SK-N-MC (cell line): ENCODE results near the gene CACNA1C.

Source experiments
- DNase-seq: peaks from one replicate; pipeline ENCODE4 v3.0.0-alpha.2; 2011; ENCODE audit warnings: low read depth, low spot score
- H3K27ac ChIP-seq: fragments of 200-600 bp; sonication (generic); 2 replicates; pipeline ENCODE4 v1.5.1; 2016; ENCODE audit warnings: mixed run types
- H3K36me3 ChIP-seq: fragments of 200-600 bp; sonication (generic); 2 replicates; pipeline ENCODE4 v1.6.1; 2017; ENCODE audit warnings: antibody characterized with exemption, low read length, mixed read lengths; ENCODE audit not compliant: insufficient read depth
- H3K4me3 ChIP-seq: fragments of 200-600 bp; sonication (generic); 2 replicates; pipeline ENCODE4 v1.5.1; 2016
- H3K9ac ChIP-seq: fragments of 200-600 bp; sonication (generic); 2 replicates; pipeline ENCODE4 v1.8.0; 2017; ENCODE audit warnings: mixed run types, mixed read lengths; ENCODE audit not compliant: insufficient read length
- H3K9me3 ChIP-seq: fragments of 200-600 bp; sonication (generic); 2 replicates; pipeline ENCODE4 v1.6.1; 2017; ENCODE audit warnings: low read depth, mild to moderate bottlenecking, antibody characterized with exemption, low read length, moderate library complexity, mixed read lengths
- EZH2 ChIP-seq: fragments of 200-600 bp; sonication (generic); IDR thresholded peaks from one replicate; pipeline ENCODE4 v1.6.1; 2017; ENCODE audit warnings: antibody characterized with exemption
- FOXP2 ChIP-seq: optimal IDR thresholded peaks from 2 replicates; pipeline ENCODE3; 2011; ENCODE audit warnings: mild to moderate bottlenecking, moderate library complexity; ENCODE audit not compliant: insufficient read depth; ENCODE audit errors: extremely low read length, control extremely low read depth
- POLR2AphosphoS5 ChIP-seq: IDR thresholded peaks from 2 replicates; pipeline ENCODE4 v1.6.1; 2012; ENCODE audit warnings: mild to moderate bottlenecking, low read depth, low read length, borderline replicate concordance

Gene CACNA1C

DNA sequence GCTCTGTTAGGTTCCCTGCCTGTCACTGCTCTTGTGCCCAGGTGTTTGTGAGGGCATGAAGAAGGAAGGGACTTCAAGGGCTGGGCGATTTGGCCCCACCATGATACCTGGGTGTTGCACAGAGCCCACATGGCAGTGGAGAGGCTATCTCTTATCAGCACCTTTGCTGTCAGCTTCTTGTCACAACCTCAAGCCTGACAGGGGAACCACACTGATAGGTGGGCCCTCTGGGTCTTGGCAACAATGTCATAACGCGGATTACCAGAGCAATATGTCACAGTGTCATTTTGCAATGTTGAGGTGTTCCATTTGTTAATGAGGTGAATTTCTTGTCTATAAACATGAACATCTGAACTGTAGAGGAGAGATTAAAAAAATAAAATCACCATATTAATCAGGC is 22.9 kb upstream of the CACNA1C start:
- TF ChIP-seq FOXP2 = no peak
- no peaks in the 10 kb centered on the region for H3K9me3 ChIP-seq

GRCh38 chr12:2032506-2032905 is 20.3 kb upstream of the CACNA1C start:
- Histone ChIP-seq H3K9me3 (no peaks in the 10 kb centered on the region), H3K27ac (no peak overlapping the region), H3K4me3 (no peak overlapping the region), H3K9ac (no peak overlapping the region), H3K36me3 (no peaks in the 10 kb centered on the region)
- TF ChIP-seq FOXP2 (no peak), EZH2 (no peak), POLR2AphosphoS5 (no peak)
- DNase-seq = no peak

More for the DNA sequence above, 22.9 kb upstream of the CACNA1C start:
- no peak for DNase-seq
- Histone ChIP-seq H3K27ac (no peak overlapping the region), H3K36me3 (no peaks in the 10 kb centered on the region), H3K4me3 (no peak overlapping the region), H3K9ac (no peak overlapping the region)

DNA sequence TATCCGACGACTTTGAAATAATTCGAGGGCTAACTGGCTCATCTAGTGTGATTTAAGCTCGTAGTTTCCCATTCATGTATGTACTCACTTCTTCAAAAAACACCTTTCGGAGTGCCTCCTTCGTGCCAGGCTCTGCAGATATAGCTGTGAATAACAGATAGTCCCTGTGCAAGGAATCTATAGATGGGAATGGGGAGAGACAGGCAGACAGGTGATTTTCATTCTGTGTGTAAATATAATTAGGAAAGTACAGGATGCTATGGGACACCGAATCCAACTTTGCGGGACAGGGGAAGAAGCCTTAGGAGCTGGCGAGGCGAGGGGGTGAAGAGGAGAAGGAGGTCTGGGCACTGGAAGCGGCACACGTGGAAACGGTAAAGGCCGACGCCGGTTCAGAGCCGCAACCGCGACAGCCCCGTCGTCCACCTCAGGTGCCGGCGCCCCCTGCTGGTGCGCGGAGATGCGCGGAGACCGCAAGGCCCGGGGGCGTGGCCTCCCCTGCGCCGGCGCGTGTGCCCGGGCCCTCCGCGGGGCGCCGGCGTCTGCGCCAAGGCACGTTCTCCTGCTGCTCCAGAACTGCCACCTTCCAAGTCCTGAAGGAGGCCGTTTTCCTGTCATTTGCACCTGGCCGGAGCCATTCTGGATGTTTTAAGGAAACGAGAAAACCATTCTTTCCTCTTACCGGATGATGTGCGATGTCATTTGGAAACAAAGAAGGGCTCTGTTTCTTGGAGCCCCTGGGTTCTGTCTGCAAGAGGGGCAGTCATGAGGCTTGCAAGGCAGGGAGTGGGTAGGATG is 18.0 kb upstream of the CACNA1C start:
- H3K9ac ChIP-seq = no peak overlapping the region
- TF ChIP-seq POLR2AphosphoS5 = peak; percentile 25; the same call in 1 of the 2 replicates
- TF ChIP-seq EZH2 = no peak
- H3K36me3 ChIP-seq = no peaks in the 10 kb centered on the region
- DNase-seq = no peak
- H3K9me3 ChIP-seq = no peaks in the 10 kb centered on the region
- peak overlapping the region; percentile 74 for H3K4me3 ChIP-seq
- H3K27ac ChIP-seq = no peak overlapping the region

- H3K9me3 ChIP-seq = no peaks in the 10 kb centered on the region
- H3K36me3 ChIP-seq = no peaks in the 10 kb centered on the region
- no peak overlapping the region for H3K27ac ChIP-seq
- DNase-seq = no peak
- no peak overlapping the region for H3K9ac ChIP-seq
- TF ChIP-seq EZH2 = no peak
- no peak for TF ChIP-seq POLR2AphosphoS5
- no peak for TF ChIP-seq FOXP2
- H3K4me3 ChIP-seq = peak overlapping the region; percentile 74
These were observed 17.2 kb upstream of the CACNA1C start for GRCh38 chr12:2035431-2036055.

- DNase-seq = no peak
- no peaks in the 10 kb centered on the region for H3K36me3 ChIP-seq
- no peak overlapping the region for H3K9ac ChIP-seq
- no peak overlapping the region for H3K4me3 ChIP-seq
- TF ChIP-seq POLR2AphosphoS5 (no peak), FOXP2 (no peak), EZH2 (no peak)
- no peaks in the 10 kb centered on the region for H3K9me3 ChIP-seq
- no peak overlapping the region for H3K27ac ChIP-seq
These were observed 13.8 kb upstream of the CACNA1C start for GRCh38 chr12:2039034-2039433.

DNA sequence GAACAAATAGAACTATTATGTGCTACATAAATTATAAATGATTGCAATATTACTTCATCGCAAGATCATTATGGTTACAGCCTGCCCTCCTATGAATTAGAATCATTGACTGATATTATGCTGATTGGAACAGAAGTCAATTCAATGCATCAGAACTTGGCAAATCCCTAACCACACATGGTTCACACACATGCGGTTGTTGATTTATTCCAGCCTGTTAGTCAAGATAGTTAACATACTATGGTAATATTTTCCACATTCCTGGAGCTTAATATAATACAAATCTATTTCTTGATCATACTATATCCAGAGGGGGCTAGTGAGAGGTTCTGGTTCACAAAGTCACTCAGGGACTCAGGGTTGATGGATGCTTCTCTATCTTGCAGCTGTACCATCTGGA is 9.7 kb upstream of the CACNA1C start:
- no peaks in the 10 kb centered on the region for H3K36me3 ChIP-seq

DNA sequence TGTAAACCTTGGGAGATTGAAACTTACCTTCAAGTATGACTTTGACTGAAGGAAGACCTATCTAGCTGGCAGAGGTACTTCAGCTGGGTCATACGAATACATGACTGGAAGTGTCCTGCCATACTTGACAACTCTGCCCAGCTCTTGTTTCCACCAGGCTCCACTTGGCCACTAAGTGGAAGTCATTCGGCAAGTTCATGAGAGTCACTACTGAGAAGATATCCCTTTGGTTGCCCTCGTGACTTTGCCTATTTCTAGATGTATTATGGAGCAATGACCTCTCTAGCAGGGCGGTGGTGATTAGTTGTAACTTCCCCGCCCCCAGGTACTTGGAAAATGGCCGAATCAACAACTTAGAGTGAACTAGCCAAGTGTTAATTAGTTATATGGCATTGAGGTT is 8.6 kb upstream of the CACNA1C start:
- Histone ChIP-seq H3K36me3 (no peaks in the 10 kb centered on the region), H3K9me3 (no peaks in the 10 kb centered on the region), H3K27ac (no peak overlapping the region), H3K4me3 (no peak overlapping the region), H3K9ac (no peak overlapping the region)
- DNase-seq = no peak
- no peak for TF ChIP-seq FOXP2
- no peak for TF ChIP-seq EZH2
- TF ChIP-seq POLR2AphosphoS5 = no peak

More for the DNA sequence above, 9.7 kb upstream of the CACNA1C start:
- H3K4me3 ChIP-seq = no peak overlapping the region
- DNase-seq = no peak
- no peaks in the 10 kb centered on the region for H3K9me3 ChIP-seq
- H3K9ac ChIP-seq = no peak overlapping the region
- TF ChIP-seq EZH2 (no peak), POLR2AphosphoS5 (no peak), FOXP2 (no peak)
- no peak overlapping the region for H3K27ac ChIP-seq

DNA sequence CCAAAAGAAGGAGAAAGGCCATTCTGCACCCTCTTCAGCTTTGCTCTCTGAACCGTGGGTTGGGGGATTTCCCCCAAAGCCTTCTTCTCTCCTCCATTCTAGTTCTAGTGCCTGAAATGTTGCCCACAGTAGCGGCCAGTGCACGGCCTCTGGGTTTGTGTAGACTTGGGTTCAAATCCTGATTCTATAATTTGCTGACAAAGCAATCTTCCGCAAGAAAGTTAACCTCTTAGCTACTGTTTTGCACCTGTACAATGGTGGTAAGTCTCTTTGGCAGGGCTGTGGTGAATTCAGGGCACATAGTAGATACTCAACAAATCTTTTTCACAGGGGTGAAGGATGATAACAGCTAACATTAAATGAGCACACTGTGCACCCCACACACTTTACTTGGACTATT is 5.8 kb upstream of the CACNA1C start:
- Histone ChIP-seq H3K36me3 (no peaks in the 10 kb centered on the region), H3K27ac (no peak overlapping the region), H3K4me3 (no peak overlapping the region), H3K9me3 (no peaks in the 10 kb centered on the region), H3K9ac (no peak overlapping the region)
- TF ChIP-seq EZH2 (no peak), POLR2AphosphoS5 (no peak), FOXP2 (no peak)
- no peak for DNase-seq

DNA sequence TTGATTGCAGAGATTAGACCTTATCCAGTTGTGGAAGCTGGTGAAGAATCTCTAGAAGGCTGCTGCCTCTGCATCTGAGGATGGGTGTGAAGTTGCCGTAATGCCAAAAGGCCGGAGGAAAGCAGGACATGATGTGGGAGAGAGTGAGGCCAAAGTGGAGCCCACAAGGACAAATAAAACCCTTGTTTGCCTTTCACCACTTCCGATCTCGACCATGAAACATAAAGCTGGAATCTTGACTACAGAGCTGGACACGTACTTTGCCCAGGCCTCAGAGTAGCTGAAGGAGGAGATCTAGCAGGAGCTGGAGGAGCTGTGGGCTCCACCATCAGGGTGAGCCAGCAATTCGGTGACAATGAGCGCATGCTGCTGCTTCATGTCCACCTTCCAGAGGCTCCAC is 5.0 kb upstream of the CACNA1C start:
- H3K9me3 ChIP-seq = no peaks in the 10 kb centered on the region
- no peak overlapping the region for H3K4me3 ChIP-seq
- H3K36me3 ChIP-seq = no peaks in the 10 kb centered on the region
- no peak overlapping the region for H3K27ac ChIP-seq
- DNase-seq = no peak
- no peak overlapping the region for H3K9ac ChIP-seq
- TF ChIP-seq EZH2 (no peak), FOXP2 (no peak), POLR2AphosphoS5 (no peak)
